ENCODE measurements around the gene DNAJB4. TPM values are rescaled to one million over a fixed set of nuclear protein-coding genes. Genes with fewer than 3 reads are reported as not detected.
A peak's percentile ranks its signal among the peaks of the same experiment; 100 is the strongest.

The DNAJB4 gene
- total and polyA plus RNA-seq, 2 of the 13 experiments (the other 11 are each of a cell fraction or from before 2014, with no cell fraction given): 4.4 to 18.6 TPM

DNA sequence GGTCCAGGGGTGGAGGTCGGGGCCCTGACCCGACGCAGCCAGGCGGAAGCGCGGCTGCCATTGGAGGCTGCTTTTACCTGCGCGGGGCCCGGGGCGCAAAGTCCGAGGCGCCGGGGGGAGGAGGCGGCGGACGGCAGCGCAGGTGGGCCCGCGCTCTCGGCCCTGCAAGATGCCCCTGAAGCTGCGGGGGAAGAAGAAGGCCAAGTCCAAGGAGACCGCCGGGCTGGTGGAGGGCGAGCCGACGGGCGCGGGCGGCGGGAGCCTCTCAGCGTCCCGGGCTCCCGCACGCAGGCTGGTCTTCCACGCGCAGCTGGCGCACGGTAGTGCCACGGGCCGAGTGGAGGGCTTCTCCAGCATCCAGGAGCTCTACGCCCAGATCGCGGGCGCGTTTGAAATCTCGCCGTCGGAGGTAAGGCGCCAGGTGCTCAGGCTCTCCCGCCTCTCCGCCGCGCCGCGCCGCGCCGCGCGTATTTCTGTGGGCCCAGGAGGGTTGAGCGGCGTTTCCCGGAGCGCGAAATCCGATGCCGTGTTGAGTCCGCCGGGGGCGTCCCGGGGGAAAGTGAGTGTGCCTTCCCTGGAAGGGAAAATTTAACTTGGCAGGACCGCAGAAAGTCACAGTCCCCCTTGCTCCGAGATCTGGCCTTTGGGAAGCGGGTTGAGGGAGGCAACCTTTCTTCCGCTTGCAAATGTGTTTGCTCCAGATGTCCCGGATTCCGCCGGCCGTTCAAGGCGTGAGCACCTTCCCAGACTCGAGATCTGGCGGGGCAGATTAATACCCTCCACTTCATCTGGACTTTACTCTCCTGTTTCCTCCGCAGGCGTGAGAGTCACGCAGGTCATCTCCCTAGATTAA is 41.4 kb downstream of the DNAJB4 start, which contains the start of gene GIPC2 (continued):
- TF ChIP-seq, protein P1, sequence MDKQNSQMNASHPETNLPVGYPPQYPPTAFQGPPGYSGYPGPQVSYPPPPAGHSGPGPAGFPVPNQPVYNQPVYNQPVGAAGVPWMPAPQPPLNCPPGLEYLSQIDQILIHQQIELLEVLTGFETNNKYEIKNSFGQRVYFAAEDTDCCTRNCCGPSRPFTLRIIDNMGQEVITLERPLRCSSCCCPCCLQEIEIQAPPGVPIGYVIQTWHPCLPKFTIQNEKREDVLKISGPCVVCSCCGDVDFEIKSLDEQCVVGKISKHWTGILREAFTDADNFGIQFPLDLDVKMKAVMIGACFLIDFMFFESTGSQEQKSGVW (CRISPR knock-in tag; IDR thresholded peaks at IDR 0.05; ENCODE audit: borderline replicate concordance): 0 out of 2 replicates have a peak, but pooled peaks have one; percentile 65
- TF ChIP-seq ELF3 (CRISPR knock-in tag; IDR thresholded peaks at IDR 0.05) (peak; percentile 68; the same call in 1 of the 2 replicates), ZBTB7A (CRISPR knock-in tag; IDR thresholded peaks at IDR 0.05) (0 out of 2 replicates have a peak, but pooled peaks have one; percentile 19), ZNF724P (CRISPR knock-in tag; IDR thresholded peaks at IDR 0.05; ENCODE audit: borderline replicate concordance) (0 out of 2 replicates have a peak, but pooled peaks have one; percentile 37), CREB1 (IDR thresholded peaks at IDR 0.05) (no peak), CREB1 (CRISPR knock-in tag; IDR thresholded peaks at IDR 0.05) (no peak; the same call in 1 of the 2 replicates), RARA (CRISPR knock-in tag; IDR thresholded peaks at IDR 0.05) (peak; percentile 84), PHF20 (CRISPR knock-in tag; IDR thresholded peaks at IDR 0.05) (peak; percentile 61; the same call in 1 of the 2 replicates), ZBTB40 (IDR thresholded peaks at IDR 0.05) (no peak), ZBTB40 (CRISPR knock-in tag; IDR thresholded peaks at IDR 0.05) (no peak; the same call in 1 of the 2 replicates), ZFYVE20 (CRISPR knock-in tag; IDR thresholded peaks at IDR 0.05; ENCODE audit: borderline replicate concordance, low read depth) (no peak), POLR2AphosphoS5 (IDR thresholded peaks at IDR 0.05; ENCODE audit: low read depth, low read length) (peak; percentile 43; the same call in 1 of the 2 replicates), CHCHD3 (CRISPR knock-in tag; IDR thresholded peaks at IDR 0.05) (0 out of 2 replicates have a peak, but pooled peaks have one; percentile 61)
- TF ChIP-seq, protein P2, sequence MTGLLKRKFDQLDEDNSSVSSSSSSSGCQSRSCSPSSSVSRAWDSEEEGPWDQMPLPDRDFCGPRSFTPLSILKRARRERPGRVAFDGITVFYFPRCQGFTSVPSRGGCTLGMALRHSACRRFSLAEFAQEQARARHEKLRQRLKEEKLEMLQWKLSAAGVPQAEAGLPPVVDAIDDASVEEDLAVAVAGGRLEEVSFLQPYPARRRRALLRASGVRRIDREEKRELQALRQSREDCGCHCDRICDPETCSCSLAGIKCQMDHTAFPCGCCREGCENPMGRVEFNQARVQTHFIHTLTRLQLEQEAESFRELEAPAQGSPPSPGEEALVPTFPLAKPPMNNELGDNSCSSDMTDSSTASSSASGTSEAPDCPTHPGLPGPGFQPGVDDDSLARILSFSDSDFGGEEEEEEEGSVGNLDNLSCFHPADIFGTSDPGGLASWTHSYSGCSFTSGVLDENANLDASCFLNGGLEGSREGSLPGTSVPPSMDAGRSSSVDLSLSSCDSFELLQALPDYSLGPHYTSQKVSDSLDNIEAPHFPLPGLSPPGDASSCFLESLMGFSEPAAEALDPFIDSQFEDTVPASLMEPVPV (CRISPR knock-in tag; IDR thresholded peaks at IDR 0.05): peak; percentile 74; the same call in 1 of the 2 replicates
- TF ChIP-seq, protein P3, sequence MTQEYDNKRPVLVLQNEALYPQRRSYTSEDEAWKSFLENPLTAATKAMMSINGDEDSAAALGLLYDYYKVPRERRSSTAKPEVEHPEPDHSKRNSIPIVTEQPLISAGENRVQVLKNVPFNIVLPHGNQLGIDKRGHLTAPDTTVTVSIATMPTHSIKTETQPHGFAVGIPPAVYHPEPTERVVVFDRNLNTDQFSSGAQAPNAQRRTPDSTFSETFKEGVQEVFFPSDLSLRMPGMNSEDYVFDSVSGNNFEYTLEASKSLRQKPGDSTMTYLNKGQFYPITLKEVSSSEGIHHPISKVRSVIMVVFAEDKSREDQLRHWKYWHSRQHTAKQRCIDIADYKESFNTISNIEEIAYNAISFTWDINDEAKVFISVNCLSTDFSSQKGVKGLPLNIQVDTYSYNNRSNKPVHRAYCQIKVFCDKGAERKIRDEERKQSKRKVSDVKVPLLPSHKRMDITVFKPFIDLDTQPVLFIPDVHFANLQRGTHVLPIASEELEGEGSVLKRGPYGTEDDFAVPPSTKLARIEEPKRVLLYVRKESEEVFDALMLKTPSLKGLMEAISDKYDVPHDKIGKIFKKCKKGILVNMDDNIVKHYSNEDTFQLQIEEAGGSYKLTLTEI (CRISPR knock-in tag; conservative IDR thresholded peaks at IDR 0.05): no peak
